Nephron (organoid): ENCODE results near the gene VASH2.
A peak's percentile ranks its signal among the peaks of the same experiment; 100 is the strongest.
"Not testable (repeated sequence)": the region's sequence is repeated elsewhere in the genome, so short reads cannot be mapped to it uniquely, and the experiment has no call there.

Experiments
- H3K27ac Mint-ChIP-seq, 3 experiments: 2 replicates each; pipeline ENCODE4 v1.8.0; 2020; ENCODE audit warnings: mixed read lengths in 3 of 3, mild to moderate bottlenecking in 2 of 3, moderate library complexity in 1 of 3
- H3K27me3 Mint-ChIP-seq: 2 replicates; pipeline ENCODE4 v1.8.0; 2021; ENCODE audit warnings: low read depth, mild to moderate bottlenecking, moderate library complexity, mixed read lengths
- H3K36me3 Mint-ChIP-seq: 2 replicates; pipeline ENCODE4 v1.8.0; 2020; ENCODE audit warnings: low read depth, mixed read lengths
- H3K4me1 Mint-ChIP-seq: 2 replicates; pipeline ENCODE4 v1.8.0; 2020; ENCODE audit warnings: mixed read lengths
- H3K4me3 Mint-ChIP-seq, 3 experiments: 2 replicates each; pipeline ENCODE4 v1.8.0; 2020; ENCODE audit warnings: mild to moderate bottlenecking in 3 of 3, mixed read lengths in 3 of 3, moderate library complexity in 2 of 3
- H3K9me3 Mint-ChIP-seq: 2 replicates; pipeline ENCODE4 v1.8.0; 2020; ENCODE audit warnings: mixed read lengths
- CTCF ChIP-seq, 3 experiments: fragments of 200-600 bp; sonication (generic); IDR thresholded peaks; one replicate each; pipeline ENCODE4 v1.5.0; 2021; ENCODE audit warnings: antibody characterized with exemption in 3 of 3; ENCODE audit not compliant: unreplicated experiment in 3 of 3

Gene VASH2

GRCh38 chr1:212950243-212951125 is at the start of gene VASH2:
VASH2 (plus strand) TSS chr1:212950541; CDS start chr1:212951543, 1,002 bp downstream.
- H3K9me3 Mint-ChIP-seq = no peaks in the 10 kb centered on the region
- peaks cover 58% of the 10 kb centered on the region for H3K4me1 Mint-ChIP-seq
- peak within 1 kb of the TSS; percentile 91 to 96 (median 96) for H3K4me3 Mint-ChIP-seq
- peak within 1 kb of the TSS; percentile 37 to 91 (median 91) for H3K27ac Mint-ChIP-seq
- H3K36me3 Mint-ChIP-seq = peaks cover 21% of the 10 kb centered on the region
- no peak for TF ChIP-seq CTCF (IDR thresholded peaks at IDR 0.05; ENCODE audit: unreplicated experiment in 3 of 3)
- peaks cover 6% of the 10 kb centered on the region for H3K27me3 Mint-ChIP-seq

GRCh38 chr1:212901290-212901689 is 49.1 kb upstream of the VASH2 start:
- peaks cover 41% of the 10 kb centered on the region for H3K9me3 Mint-ChIP-seq
- H3K4me3 Mint-ChIP-seq = no peak overlapping the region
- peaks cover 49% of the 10 kb centered on the region for H3K36me3 Mint-ChIP-seq
- no peak overlapping the region for H3K27ac Mint-ChIP-seq
- no peak for TF ChIP-seq CTCF (IDR thresholded peaks at IDR 0.05; ENCODE audit: unreplicated experiment in 3 of 3)
- H3K27me3 Mint-ChIP-seq = no peaks in the 10 kb centered on the region
- H3K4me1 Mint-ChIP-seq = peaks cover 1% of the 10 kb centered on the region

GRCh38 chr1:212902054-212902453 is 48.3 kb upstream of the VASH2 start:
- peaks cover 5% of the 10 kb centered on the region for H3K4me1 Mint-ChIP-seq
- H3K27ac Mint-ChIP-seq = no peak overlapping the region
- H3K9me3 Mint-ChIP-seq = peaks cover 41% of the 10 kb centered on the region
- H3K4me3 Mint-ChIP-seq = no peak overlapping the region
- no peak for TF ChIP-seq CTCF (IDR thresholded peaks at IDR 0.05; ENCODE audit: unreplicated experiment in 3 of 3)
- H3K36me3 Mint-ChIP-seq = peaks cover 47% of the 10 kb centered on the region
- H3K27me3 Mint-ChIP-seq = peaks cover under 1% of the 10 kb centered on the region

GRCh38 chr1:212903664-212904063 is 46.7 kb upstream of the VASH2 start:
- Mint-ChIP-seq H3K36me3 (peaks cover 31% of the 10 kb centered on the region), H3K4me3 (no peak overlapping the region), H3K27ac (no peak overlapping the region), H3K9me3 (peaks cover 41% of the 10 kb centered on the region), H3K27me3 (peaks cover 8% of the 10 kb centered on the region), H3K4me1 (peaks cover 5% of the 10 kb centered on the region)
- no peak for TF ChIP-seq CTCF (IDR thresholded peaks at IDR 0.05; ENCODE audit: unreplicated experiment in 3 of 3)

- H3K27ac Mint-ChIP-seq, H3K4me3 Mint-ChIP-seq, H3K36me3 Mint-ChIP-seq: not testable (repeated sequence)
These were observed 42.3 kb upstream of the VASH2 start for GRCh38 chr1:212908071-212908470.

GRCh38 chr1:212908971-212909370 is 41.4 kb upstream of the VASH2 start:
- Mint-ChIP-seq H3K4me1 (peaks cover 5% of the 10 kb centered on the region), H3K4me3 (no peak overlapping the region), H3K27ac (no peak overlapping the region), H3K9me3 (peaks cover 16% of the 10 kb centered on the region), H3K36me3 (no peaks in the 10 kb centered on the region), H3K27me3 (peaks cover 46% of the 10 kb centered on the region)
- TF ChIP-seq CTCF (IDR thresholded peaks at IDR 0.05; ENCODE audit: unreplicated experiment in 3 of 3) = no peak

More at GRCh38 chr1:212908071-212908470, 42.3 kb upstream of the VASH2 start:
- Mint-ChIP-seq H3K9me3 (peaks cover 20% of the 10 kb centered on the region), H3K27me3 (peaks cover 40% of the 10 kb centered on the region)
- not testable (repeated sequence) for H3K4me1 Mint-ChIP-seq
